HCT116 (cell line): Measurements from ENCODE around the gene COL5A3. TPM values are rescaled to one million over a fixed set of nuclear protein-coding genes. Genes with fewer than 3 reads are reported as not detected.

Experiments
- ATAC-seq: fragments of 200-7000 bp; cut with Tn5 transposase; 2 replicates; pipeline ENCODE4 v1.9.1; 2020; ENCODE audit warnings: mild to moderate bottlenecking, moderate library complexity
- BruUV-seq: library from RNA; stranded (reverse); fragments of 400-500 nt; replicated peaks from 2 replicates; lab custom pipeline; 2021; lab: Mats Ljungman, UMichigan
- CTCF ChIA-PET: fragments of 300-600 bp; sonication (Branson Sonifier 250); formaldehyde crosslinking; loops from one replicate; lab custom pipeline; 2021; ENCODE audit warnings: antibody characterized with exemption; lab: Charles Lee
- POLR2A ChIA-PET: fragments of 300-600, 350-600 bp; sonication (Branson Sonifier 250); formaldehyde crosslinking; loops from one replicate; lab custom pipeline; 2021; ENCODE audit warnings: antibody characterized with exemption; lab: Charles Lee
- RAD21 ChIA-PET, 2 experiments: fragments of 300-600 bp; sonication (Branson Sonifier 250); formaldehyde crosslinking; loops; one replicate each; lab custom pipeline; 2023; ENCODE audit warnings: low total read pairs in 2 of 2; ENCODE audit not compliant: uncharacterized antibody in 2 of 2, unreplicated experiment in 2 of 2, low non-redundant PET in 1 of 2; lab: Charles Lee
- DNase-seq: peaks from one replicate; pipeline ENCODE4 v3.0.0-alpha.2; 2010; ENCODE audit warnings: low read depth, low spot score
- H2AFZ ChIP-seq: fragments of 200-600 bp; shearing (Covaris generic), sonication (generic); 2 replicates; pipeline ENCODE4 v1.6.1; 2017; ENCODE audit warnings: low read depth, mixed run types, mixed read lengths, antibody characterized with exemption, low read length; ENCODE audit not compliant: poor library complexity, severe bottlenecking
- H3K27ac ChIP-seq: 2 replicates; pipeline ENCODE4 v1.5.1; 2012; ENCODE audit warnings: low read depth, low read length
- H3K27me3 ChIP-seq: fragments of 200-600 bp; sonication (generic); 2 replicates; pipeline ENCODE4 v1.6.1; 2016; ENCODE audit warnings: mixed run types, low read length, mixed read lengths; ENCODE audit not compliant: insufficient read depth
- H3K36me3 ChIP-seq, 2 experiments: fragments of 200-500 bp in 1 of 2; fragments of 200-600 bp in 1 of 2; sonication (Bioruptor generic) in 1 of 2; sonication (generic) in 1 of 2; 2 replicates each; pipeline versions ENCODE4 v1.5.1 to v1.6.1; 2014 to 2016; ENCODE audit warnings: low read length in 2 of 2, inconsistent platforms in 1 of 2, mixed read lengths in 1 of 2, mixed run types in 1 of 2; ENCODE audit not compliant: insufficient read depth in 2 of 2, control insufficient read depth in 1 of 2
- H3K4me1 ChIP-seq, 2 experiments: fragments of 200-600 bp in 1 of 2; sonication (generic) in 1 of 2; 2 replicates each; pipeline versions ENCODE4 v1.5.1 to v1.6.1; 2012 to 2017; ENCODE audit warnings: low read length in 2 of 2, inconsistent platforms in 1 of 2, mild to moderate bottlenecking in 1 of 2, mixed read lengths in 1 of 2, mixed run types in 1 of 2, moderate library complexity in 1 of 2; ENCODE audit not compliant: insufficient read depth in 2 of 2, control insufficient read depth in 1 of 2
- H3K4me2 ChIP-seq: fragments of 200-600 bp; sonication (generic); 2 replicates; pipeline ENCODE4 v1.6.1; 2017; ENCODE audit warnings: mixed run types, low read length, mixed read lengths
- H3K4me3 ChIP-seq, 2 experiments: fragments of 200-600 bp in 1 of 2; sonication (generic) in 1 of 2; replicated peaks in 1 of 2; 2 replicates each; pipeline ENCODE4 v1.5.1; 2011 to 2016; ENCODE audit warnings: low read length in 2 of 2, control low read depth in 1 of 2, low read depth in 1 of 2, mild to moderate bottlenecking in 1 of 2, mixed read lengths in 1 of 2, mixed run types in 1 of 2
- H3K79me2 ChIP-seq: fragments of 200-600 bp; sonication (generic); 2 replicates; pipeline ENCODE4 v1.6.1; 2017; ENCODE audit warnings: mild to moderate bottlenecking, mixed run types, low read length, moderate library complexity, mixed read lengths; ENCODE audit not compliant: insufficient read depth
- H3K9ac ChIP-seq: fragments of 200-600 bp; sonication (generic); 2 replicates; pipeline ENCODE4 v1.6.1; 2016; ENCODE audit warnings: low read length, mixed read lengths
- H3K9me2 ChIP-seq: fragments of 200-600 bp; sonication (generic), shearing (Covaris generic); 2 replicates; pipeline ENCODE4 v1.6.1; 2017; ENCODE audit warnings: mixed run types, mild to moderate bottlenecking, moderate library complexity; ENCODE audit not compliant: insufficient read depth
- H3K9me3 ChIP-seq, 2 experiments: fragments of 200-500 bp in 1 of 2; fragments of 200-600 bp in 1 of 2; sonication (Bioruptor generic) in 1 of 2; sonication (generic) in 1 of 2; 2 replicates each; pipeline ENCODE4 v1.6.1; 2014 to 2017; ENCODE audit warnings: low read length in 2 of 2, mixed read lengths in 2 of 2, inconsistent platforms in 1 of 2, low read depth in 1 of 2, mild to moderate bottlenecking in 1 of 2, mixed run types in 1 of 2, moderate library complexity in 1 of 2; ENCODE audit not compliant: control insufficient read depth in 1 of 2, insufficient read depth in 1 of 2
- H4K20me1 ChIP-seq: fragments of 200-600 bp; sonication (generic), shearing (Covaris generic); 2 replicates; pipeline ENCODE4 v1.6.1; 2017; ENCODE audit warnings: mixed run types, mild to moderate bottlenecking, moderate library complexity; ENCODE audit not compliant: insufficient read depth
- ELF1 ChIP-seq: IDR thresholded peaks from 2 replicates; pipeline ENCODE4 v1.6.1; 2012; ENCODE audit warnings: low read depth, borderline replicate concordance
- EZH2phosphoT487 ChIP-seq: fragments of 200-600 bp; IDR thresholded peaks from 2 replicates; pipeline ENCODE4 v1.6.1; 2018; ENCODE audit warnings: antibody characterized with exemption, borderline replicate concordance
- FOSL1 ChIP-seq: IDR thresholded peaks from 2 replicates; pipeline ENCODE4 v1.6.1; 2012; ENCODE audit warnings: low read depth
- POLR2A ChIP-seq: IDR thresholded peaks from 2 replicates; pipeline ENCODE4 v1.7.0; 2011; ENCODE audit warnings: borderline replicate concordance; ENCODE audit not compliant: insufficient read depth, insufficient read length; ENCODE audit errors: extremely low read depth
- SIN3A ChIP-seq: IDR thresholded peaks from 2 replicates; pipeline ENCODE4 v1.6.1; 2012; ENCODE audit warnings: low read depth
- TCF7L2 ChIP-seq: IDR thresholded peaks from 2 replicates; pipeline ENCODE4 v1.7.0; 2011; ENCODE audit warnings: borderline replicate concordance, inconsistent platforms; ENCODE audit not compliant: insufficient read depth, insufficient read length; ENCODE audit errors: extremely low read depth
- intact Hi-C: fragments of 100-400 bp; cut with micrococcal nuclease; formaldehyde crosslinking; loops from 2 replicates; pipeline ENCODE4 v1.10.0; 2022
- total RNA-seq: library from RNA; stranded (reverse); gene quantifications from one replicate; pipeline ENCODE4 v1.2.1, GENCODE V29; 2021; ENCODE audit not compliant: unreplicated experiment
- TF ChIP-seq, protein P1 (sequence below), 3 experiments: fragments of 200-600 bp in 1 of 3; sonication (generic) in 1 of 3; IDR thresholded peaks in 2 of 3; conservative IDR thresholded peaks in 1 of 3; 2 replicates each; pipeline ENCODE4 v1.5.1; 2012 to 2017; ENCODE audit warnings: low read depth in 2 of 3, low read length in 2 of 3, antibody characterized with exemption in 1 of 3, borderline replicate concordance in 1 of 3, control low read depth in 1 of 3, mild to moderate bottlenecking in 1 of 3, mixed read lengths in 1 of 3, mixed run types in 1 of 3, moderate library complexity in 1 of 3; ENCODE audit not compliant: insufficient read depth in 1 of 3
- TF ChIP-seq, protein P2 (sequence below): IDR thresholded peaks from 2 replicates; pipeline ENCODE4 v1.6.1; 2012

Gene COL5A3
- total RNA-seq, 1 experiment from 2014 or later = 0.15 TPM

- BruUV-seq = no TSS peak
- no peaks in the 10 kb centered on the region for H3K9me3 ChIP-seq
- RAD21 ChIA-PET = interaction anchor here in 1 of 2 experiments (1.2 kb wide), 1 partner anchor 19 kb away, joined by 4 read pairs; no protein-coding TSS in a partner anchor
- POLR2A ChIA-PET = interaction anchor here (0.6 kb wide), 1 partner anchor 48 kb away, joined by 3 read pairs; no protein-coding TSS in a partner anchor
- H3K27ac ChIP-seq = no peak overlapping the region
- TF ChIP-seq FOSL1 (no peak), TCF7L2 (no peak), EZH2phosphoT487 (no peak), POLR2A (no peak), SIN3A (no peak), ELF1 (no peak)
- TF ChIP-seq, protein P1, sequence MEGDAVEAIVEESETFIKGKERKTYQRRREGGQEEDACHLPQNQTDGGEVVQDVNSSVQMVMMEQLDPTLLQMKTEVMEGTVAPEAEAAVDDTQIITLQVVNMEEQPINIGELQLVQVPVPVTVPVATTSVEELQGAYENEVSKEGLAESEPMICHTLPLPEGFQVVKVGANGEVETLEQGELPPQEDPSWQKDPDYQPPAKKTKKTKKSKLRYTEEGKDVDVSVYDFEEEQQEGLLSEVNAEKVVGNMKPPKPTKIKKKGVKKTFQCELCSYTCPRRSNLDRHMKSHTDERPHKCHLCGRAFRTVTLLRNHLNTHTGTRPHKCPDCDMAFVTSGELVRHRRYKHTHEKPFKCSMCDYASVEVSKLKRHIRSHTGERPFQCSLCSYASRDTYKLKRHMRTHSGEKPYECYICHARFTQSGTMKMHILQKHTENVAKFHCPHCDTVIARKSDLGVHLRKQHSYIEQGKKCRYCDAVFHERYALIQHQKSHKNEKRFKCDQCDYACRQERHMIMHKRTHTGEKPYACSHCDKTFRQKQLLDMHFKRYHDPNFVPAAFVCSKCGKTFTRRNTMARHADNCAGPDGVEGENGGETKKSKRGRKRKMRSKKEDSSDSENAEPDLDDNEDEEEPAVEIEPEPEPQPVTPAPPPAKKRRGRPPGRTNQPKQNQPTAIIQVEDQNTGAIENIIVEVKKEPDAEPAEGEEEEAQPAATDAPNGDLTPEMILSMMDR (IDR thresholded peaks at IDR 0.05 in 2 of 3, conservative IDR thresholded peaks at IDR 0.05 in 1 of 3; ENCODE audit: borderline replicate concordance in 1 of 3, insufficient read depth in 1 of 3, low read depth in 2 of 3, low read length in 2 of 3) = peak; percentile 32 to 85 (median 64); a peak in 5 of 6 replicates
- TF ChIP-seq, protein P2, sequence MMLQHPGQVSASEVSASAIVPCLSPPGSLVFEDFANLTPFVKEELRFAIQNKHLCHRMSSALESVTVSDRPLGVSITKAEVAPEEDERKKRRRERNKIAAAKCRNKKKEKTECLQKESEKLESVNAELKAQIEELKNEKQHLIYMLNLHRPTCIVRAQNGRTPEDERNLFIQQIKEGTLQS = no peak
- no peak for DNase-seq
- ATAC-seq = peak; percentile 59
- H3K4me3 ChIP-seq = no peak overlapping the region
- intact Hi-C loops = no loop called here
- no peak overlapping the region for H3K9ac ChIP-seq
- H4K20me1 ChIP-seq = no peaks in the 10 kb centered on the region
- CTCF ChIA-PET = interaction anchor here (0.8 to 2.6 kb wide), 6 partner anchors 11 to 111 kb away, joined by 3 to 29 read pairs (median 8); no protein-coding TSS in a partner anchor
- no peaks in the 10 kb centered on the region for H3K9me2 ChIP-seq
- H3K27me3 ChIP-seq = no peaks in the 10 kb centered on the region
- peaks cover 0 to 15% of the 10 kb centered on the region in 2 experiments; a peak in 3 of 4 replicates for H3K4me1 ChIP-seq
- H3K4me2 ChIP-seq = no peak overlapping the region
- no peaks in the 10 kb centered on the region for H3K79me2 ChIP-seq
- no peaks in the 10 kb centered on the region for H3K36me3 ChIP-seq
- peak overlapping the region; percentile 6 for H2AFZ ChIP-seq
These were observed 8.4 kb downstream of the COL5A3 start for GRCh38 chr19:10001899-10002298.
